ENCODE measurements around the gene CCN2.

- no peak for TF ChIP-seq CTCF (IDR thresholded peaks at IDR 0.05)
- no peak for TF ChIP-seq POLR2A (IDR thresholded peaks at IDR 0.05)
These were observed 32.4 kb downstream of the CCN2 start for GRCh38 chr6:131918650-131919355.

Measured in adrenal gland (tissue), 5 donors.